DMS53 (cell line): ENCODE results near the gene RNF152.
A peak's percentile ranks its signal among the peaks of the same experiment; 100 is the strongest.
"Not testable (repeated sequence)": the region's sequence is repeated elsewhere in the genome, so short reads cannot be mapped to it uniquely, and the experiment has no call there.

Experiments used
- DNase-seq: peaks from one replicate; lab custom pipeline; 2025; lab: John Stamatoyannopoulos, UW

RNF152 gene

GRCh38 chr18:61821748-61822147, 71.1 kb downstream of the RNF152 start:
- DNase-seq: no peak

DNA sequence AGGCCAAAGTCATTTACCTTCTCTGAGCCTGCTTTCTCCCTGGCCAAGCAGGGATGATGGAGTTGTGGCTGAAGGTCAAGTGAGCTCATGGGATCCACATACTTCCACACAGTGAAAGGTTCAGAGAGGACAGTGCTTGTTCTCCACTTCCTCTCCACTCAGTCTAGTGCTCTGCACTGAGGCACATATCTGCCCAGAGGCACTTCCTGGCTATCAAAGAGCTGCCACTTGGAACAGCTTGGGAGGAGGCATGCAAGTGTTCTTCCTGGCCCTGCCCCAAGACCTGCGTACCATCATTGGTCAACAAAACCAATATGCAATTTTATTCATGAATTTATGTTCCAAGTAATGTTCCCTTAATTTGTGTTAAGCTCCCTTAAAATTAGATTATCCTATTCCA, 71.9 kb downstream of the RNF152 start:
- DNase-seq: peak; percentile 28

GRCh38 chr18:61817086-61817485, 75.7 kb downstream of the RNF152 start:
- DNase-seq: no peak

- DNase-seq: no peak
These were observed 76.8 kb downstream of the RNF152 start for GRCh38 chr18:61815885-61816470.

- DNase-seq: no peak
These were observed 84.5 kb downstream of the RNF152 start for GRCh38 chr18:61808286-61808685.

GRCh38 chr18:61803393-61803792, 89.4 kb downstream of the RNF152 start:
- DNase-seq: no peak

DNA sequence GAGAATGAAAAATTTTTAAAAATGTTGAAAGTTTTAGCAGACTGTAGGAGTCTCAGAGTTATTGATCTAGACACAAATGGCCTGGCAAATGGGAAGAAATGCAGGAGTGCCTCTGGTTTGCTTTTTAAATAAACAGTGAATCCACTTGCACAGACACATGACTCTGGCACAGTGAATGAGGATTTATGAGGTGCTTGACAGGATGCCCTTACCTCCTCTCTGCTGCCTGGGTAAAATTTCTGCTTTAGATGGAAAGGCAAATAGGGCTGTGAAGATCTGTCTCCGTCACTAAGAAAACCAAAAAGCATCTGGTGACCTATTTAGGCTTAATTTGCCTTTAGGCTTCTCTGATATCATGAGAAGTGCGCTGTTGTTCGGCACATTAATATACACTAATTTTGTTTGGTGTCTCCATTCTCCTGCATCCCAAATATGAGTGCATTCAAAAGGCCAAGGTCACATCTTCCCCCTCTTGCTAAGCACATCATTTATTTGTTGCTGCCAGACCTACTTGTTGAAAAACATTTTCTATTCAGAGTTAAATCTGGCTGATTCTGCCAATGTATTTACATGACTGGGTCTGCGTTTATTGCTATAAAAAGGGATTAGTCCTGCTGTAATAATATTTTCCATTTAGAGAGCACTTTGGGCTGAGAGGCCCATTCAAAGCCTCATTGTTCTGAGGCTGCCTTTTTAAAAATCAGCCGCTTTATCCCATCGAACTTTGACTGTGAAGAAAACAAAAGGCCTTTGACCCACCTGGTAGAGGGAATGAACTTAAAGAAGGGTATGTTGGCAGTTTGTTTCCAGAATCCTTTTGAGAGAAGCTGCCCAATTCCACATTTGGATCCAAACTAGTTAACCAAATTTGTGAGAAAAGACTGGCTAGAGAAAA, 94.9 kb downstream of the RNF152 start:
- DNase-seq: no peak

DNA sequence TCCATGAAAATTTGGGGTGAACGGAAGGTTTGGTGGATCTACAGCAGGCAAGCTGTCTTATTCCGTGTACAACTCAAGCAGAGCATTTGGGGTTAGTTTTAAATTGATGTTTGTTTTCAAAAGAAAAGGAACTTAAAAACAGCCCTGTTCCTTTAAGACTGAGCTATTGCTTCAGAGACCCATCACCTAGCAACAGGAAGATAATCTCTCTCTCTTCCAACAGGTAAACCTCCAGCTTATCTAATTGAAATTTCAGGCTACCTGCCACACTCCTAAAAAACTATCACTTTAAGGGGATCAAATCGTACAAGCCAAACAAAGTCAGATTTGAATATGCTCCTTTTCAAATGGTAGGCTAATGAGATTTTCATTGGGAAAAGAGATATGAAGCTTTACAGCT, 101.8 kb downstream of the RNF152 start:
- DNase-seq: no peak

- not testable (repeated sequence) for DNase-seq
These were observed 105.7 kb downstream of the RNF152 start for GRCh38 chr18:61787011-61787670.

- DNase-seq: no peak
These were observed 107.2 kb downstream of the RNF152 start for GRCh38 chr18:61785588-61785987.

- no peak for DNase-seq
These were observed 108.0 kb downstream of the RNF152 start for GRCh38 chr18:61784834-61785233.

DNA sequence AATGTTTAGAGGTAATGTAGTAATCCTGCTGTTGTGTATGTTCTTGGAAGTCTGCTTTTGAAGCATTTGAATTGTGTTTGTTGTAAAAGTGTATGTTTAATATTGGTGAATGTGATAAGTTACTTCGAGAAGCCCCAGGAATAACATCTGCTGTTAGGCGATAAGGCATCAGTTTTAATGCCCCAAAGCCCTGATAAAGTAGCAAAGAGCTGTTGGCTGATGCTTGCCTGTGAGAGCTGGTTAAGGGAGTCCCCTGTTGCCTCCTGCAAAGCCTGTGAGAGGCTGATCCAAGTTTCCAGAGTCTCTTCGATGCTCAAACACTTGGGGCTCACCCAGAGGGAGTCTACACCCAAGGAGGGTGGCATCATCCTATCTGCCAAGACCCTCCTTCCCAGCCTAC, 110.3 kb downstream of the RNF152 start:
- DNase-seq: no peak

DNA sequence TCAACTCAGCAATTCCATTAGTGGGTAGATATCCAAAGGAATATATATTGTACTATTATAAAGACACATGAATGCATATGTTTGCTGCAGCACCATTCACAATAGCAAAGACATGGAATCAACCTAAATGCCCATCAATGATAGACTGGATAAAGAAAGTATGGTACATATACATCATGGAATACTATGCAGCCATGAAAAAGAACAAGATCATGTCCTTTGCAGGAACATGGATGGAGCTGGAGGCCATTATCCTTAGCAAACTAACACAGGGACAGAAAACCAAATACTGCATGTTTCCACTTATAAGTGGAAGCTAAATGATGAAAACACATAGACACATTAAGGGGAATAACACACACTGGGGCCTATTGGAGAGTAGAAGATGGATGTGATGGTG, 116.6 kb downstream of the RNF152 start:
- DNase-seq: not testable (repeated sequence)

- no peak for DNase-seq
These were observed 118.0 kb downstream of the RNF152 start for GRCh38 chr18:61774846-61775245.

DNA sequence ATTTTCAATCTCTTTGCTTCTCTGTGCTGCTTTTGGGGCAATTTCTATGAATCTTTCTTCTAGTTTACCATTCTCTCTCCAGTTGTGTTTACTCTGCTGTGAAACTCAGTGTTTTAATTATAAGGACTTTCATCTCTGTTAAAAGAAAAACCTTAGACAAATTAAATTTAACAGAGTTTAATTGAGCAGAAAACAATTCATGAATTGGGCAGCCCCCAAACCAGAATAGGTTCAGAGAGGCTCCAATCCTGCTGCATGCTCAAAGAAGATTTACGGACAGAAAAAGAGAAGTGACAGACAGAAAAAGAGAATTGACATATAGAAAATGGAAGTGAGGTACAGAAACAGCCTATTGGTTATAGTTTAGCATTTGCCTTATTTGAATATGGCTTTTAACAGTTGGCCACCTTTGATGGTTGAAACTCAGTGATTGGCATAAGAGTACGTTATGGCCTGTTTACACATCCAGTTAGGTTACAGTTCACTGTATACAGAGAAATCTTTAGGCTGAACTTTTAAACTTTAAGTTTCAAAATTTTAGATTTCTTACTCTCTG, 120.4 kb downstream of the RNF152 start:
- DNase-seq: no peak

DNA sequence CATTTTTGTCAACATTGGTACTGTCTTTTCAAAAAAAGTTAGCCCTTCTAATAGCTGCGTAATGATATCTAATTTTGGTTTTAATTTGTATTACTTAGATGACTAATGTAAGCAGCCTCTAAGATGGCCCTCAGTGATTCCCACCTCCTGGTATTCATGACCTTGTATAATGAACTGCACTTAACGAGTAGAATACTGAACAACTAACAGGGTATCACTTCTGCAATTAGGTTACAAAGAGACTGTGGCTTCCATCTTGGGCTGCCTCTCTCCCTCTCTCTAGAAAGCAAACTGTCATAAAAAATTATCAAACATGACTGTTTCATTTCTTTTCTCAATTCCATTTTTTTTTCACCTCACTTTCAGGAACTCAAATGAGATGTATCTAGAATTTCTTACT, 120.9 kb downstream of the RNF152 start:
- DNase-seq: no peak

GRCh38 chr18:61770279-61770678, 122.5 kb downstream of the RNF152 start:
- DNase-seq: no peak

DNA sequence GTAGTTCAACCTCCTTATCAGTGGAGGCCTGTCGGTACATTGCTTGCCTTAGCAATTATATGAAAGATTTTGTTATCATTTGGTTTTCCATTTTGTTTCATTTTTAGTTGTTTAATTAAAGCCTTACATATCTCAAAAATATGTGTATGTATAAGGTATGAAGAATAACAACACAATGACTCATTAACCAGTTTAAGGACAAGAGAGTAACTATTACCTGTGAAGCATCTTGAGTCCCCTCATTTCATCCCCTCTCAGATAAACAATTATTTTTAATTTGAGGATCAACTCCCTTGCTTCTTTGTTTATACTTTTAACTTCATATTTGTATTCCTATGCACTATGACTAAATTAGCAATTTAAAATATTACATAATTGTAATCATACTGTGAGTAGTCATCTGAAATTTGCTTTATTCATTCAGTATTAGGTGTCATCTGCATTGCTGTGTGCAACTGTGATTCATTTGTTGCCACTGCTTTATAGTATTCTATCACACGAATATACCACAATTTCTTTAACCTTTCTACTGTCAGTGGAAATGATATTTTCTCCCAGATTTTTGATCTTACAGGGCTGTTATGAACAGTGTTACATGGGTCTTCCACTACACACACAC, 126.4 kb downstream of the RNF152 start:
- no peak for DNase-seq

GRCh38 chr18:61765097-61765496, 127.7 kb downstream of the RNF152 start:
- no peak for DNase-seq

DNA sequence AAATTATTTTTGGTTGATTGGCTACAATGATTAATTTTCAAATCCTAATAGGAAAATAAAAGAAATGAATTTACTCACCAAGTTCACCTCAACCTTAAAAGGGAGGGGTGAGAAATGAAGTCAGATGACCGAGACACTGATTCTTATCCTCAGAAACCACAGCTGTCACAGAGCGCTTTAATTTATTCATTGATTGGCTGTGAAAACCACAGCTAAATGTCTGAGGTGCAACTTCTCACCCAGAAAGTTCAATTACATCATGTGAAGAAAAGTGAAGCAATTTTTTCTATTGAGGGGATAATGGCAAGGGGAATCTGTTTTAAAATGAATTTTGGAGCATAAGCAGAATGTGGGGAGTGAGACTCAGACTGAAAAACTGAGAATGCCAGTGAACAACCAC, 128.4 kb downstream of the RNF152 start:
- DNase-seq: no peak

DNA sequence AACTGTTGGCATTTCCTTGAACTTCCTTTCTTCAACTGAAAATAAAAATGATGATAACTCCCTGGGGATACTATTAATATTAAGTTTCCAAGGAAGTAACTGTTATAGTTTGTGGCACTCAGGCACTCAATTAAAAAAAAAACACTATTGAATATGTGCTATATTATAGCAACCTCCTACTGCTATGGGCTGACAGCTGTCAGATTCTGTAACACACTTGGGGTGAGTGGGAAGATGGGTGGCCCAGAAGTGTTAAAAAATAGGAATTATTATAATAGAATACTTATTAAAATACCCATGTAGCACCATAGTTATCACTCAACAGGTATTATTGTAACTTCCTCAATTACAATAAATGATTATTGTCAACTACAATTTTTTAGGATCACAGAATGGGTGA, 130.9 kb downstream of the RNF152 start:
- DNase-seq: no peak
